NT2/D1 (cell line): ENCODE data around the gene ZNF784.

Source experiments
- YY1 ChIP-seq: IDR thresholded peaks from 2 replicates; pipeline ENCODE4 v1.6.1; 2011; ENCODE audit not compliant: insufficient read length, insufficient read depth
- ZNF274 ChIP-seq: IDR thresholded peaks from 2 replicates; pipeline ENCODE4 v1.6.1; 2011; ENCODE audit warnings: mild to moderate bottlenecking, low read depth, low read length

GRCh38 chr19:55660404-55660803, 36.0 kb upstream of the ZNF784 start:
- TF ChIP-seq ZNF274 (no peak), YY1 (no peak)
